Activated CD4-positive, alpha-beta memory T cell treated with anti-CD3 and anti-CD28 coated beads for 36 hours (primary cell): Measurements from ENCODE around the gene MAML3. TPM values are rescaled to one million over a fixed set of nuclear protein-coding genes. Genes with fewer than 3 reads are reported as not detected.

Experiments
- CTCF ChIA-PET: fragments of 350-600 bp; sonication (Branson Sonifier 250); formaldehyde crosslinking; loops from one replicate; lab custom pipeline; 2021; ENCODE audit warnings: antibody characterized with exemption, inconsistent platforms; lab: Charles Lee
- POLR2A ChIA-PET: fragments of 350-600 bp; sonication (Branson Sonifier 250); formaldehyde crosslinking; loops from one replicate; lab custom pipeline; 2021; ENCODE audit warnings: antibody characterized with exemption; lab: Charles Lee
- DNase-seq: peaks from one replicate; pipeline ENCODE4 v3.0.0-alpha.2; 2020
- H3K27ac Mint-ChIP-seq: one replicate; pipeline ENCODE4 v1.8.0; 2021; ENCODE audit warnings: mixed read lengths
- H3K27me3 Mint-ChIP-seq: one replicate; pipeline ENCODE4 v1.8.0; 2021; ENCODE audit warnings: mixed read lengths
- H3K36me3 Mint-ChIP-seq: one replicate; pipeline ENCODE4 v1.8.0; 2021; ENCODE audit warnings: mixed read lengths
- H3K4me1 Mint-ChIP-seq: one replicate; pipeline ENCODE4 v1.8.0; 2021; ENCODE audit warnings: low read depth, mixed read lengths
- H3K4me3 Mint-ChIP-seq: one replicate; pipeline ENCODE4 v1.8.0; 2021; ENCODE audit warnings: mild to moderate bottlenecking, mixed read lengths
- H3K9me3 Mint-ChIP-seq: one replicate; pipeline ENCODE4 v1.8.0; 2021; ENCODE audit warnings: mixed read lengths
- intact Hi-C: fragments of 100-400 bp; cut with micrococcal nuclease; formaldehyde crosslinking; loops from one replicate; pipeline ENCODE4 v1.15.1; 2023
- total RNA-seq, 2 experiments: library from RNA; stranded (reverse); gene quantifications; one replicate each; pipeline ENCODE4 v1.2.3, GENCODE V29; 2021

MAML3 gene
- total RNA-seq, 2 experiments from 2014 or later: 0.51 to 0.76 TPM

DNA sequence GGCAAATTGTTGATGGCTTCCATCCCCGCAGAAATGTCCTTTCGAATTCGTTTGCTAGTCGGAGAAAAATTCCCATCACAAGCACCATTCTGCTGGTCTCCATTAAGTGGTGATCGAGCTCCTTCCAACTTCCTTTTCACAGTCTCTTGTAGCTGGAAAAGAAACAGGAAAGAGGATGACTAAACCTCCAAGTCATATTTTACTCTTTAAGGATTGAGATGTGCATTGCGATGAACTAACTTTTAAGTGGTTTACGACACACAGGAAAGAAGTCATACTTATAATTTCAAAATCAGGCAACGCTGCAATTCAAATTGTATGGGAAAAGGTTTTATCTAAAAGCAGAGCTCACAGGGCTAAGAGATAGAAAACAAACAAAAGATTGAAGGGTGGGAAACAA, 263.2 kb downstream of the MAML3 start:
- Mint-ChIP-seq H3K4me1 (peaks cover 2% of the 10 kb centered on the region), H3K27ac (no peak overlapping the region), H3K27me3 (no peaks in the 10 kb centered on the region), H3K36me3 (no peaks in the 10 kb centered on the region), H3K4me3 (no peak overlapping the region), H3K9me3 (no peaks in the 10 kb centered on the region)
- DNase-seq: no peak
- ChIA-PET POLR2A (no interaction called here), CTCF (no interaction called here)
- intact Hi-C loops: no loop called here

DNA sequence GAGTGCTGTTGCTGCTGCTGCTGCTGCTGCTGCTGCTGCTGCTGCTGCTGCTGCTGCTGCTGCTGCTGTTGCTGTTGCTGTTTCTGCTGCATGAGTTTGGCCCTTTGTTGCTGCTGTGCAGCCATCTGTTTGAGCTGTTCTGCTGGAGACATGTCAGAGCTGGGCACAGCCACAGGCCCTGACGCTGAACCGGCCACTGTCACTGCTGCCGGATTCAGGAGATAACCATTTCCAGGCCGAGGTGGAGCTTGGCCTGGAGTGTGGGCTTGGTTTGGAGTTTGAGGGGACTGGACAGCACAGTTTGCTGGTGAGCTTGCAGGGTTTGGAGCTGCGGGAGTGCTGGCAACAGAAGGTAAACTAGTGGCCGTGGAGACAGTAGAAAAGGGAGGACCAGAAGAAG, 264.1 kb downstream of the MAML3 start:
- Mint-ChIP-seq H3K27ac (no peak overlapping the region), H3K36me3 (no peaks in the 10 kb centered on the region), H3K4me1 (peaks cover 2% of the 10 kb centered on the region), H3K27me3 (no peaks in the 10 kb centered on the region), H3K9me3 (no peaks in the 10 kb centered on the region), H3K4me3 (no peak overlapping the region)
- no peak for DNase-seq
- intact Hi-C loops: no loop called here
- CTCF ChIA-PET: no interaction called here
- POLR2A ChIA-PET: no interaction called here

DNA sequence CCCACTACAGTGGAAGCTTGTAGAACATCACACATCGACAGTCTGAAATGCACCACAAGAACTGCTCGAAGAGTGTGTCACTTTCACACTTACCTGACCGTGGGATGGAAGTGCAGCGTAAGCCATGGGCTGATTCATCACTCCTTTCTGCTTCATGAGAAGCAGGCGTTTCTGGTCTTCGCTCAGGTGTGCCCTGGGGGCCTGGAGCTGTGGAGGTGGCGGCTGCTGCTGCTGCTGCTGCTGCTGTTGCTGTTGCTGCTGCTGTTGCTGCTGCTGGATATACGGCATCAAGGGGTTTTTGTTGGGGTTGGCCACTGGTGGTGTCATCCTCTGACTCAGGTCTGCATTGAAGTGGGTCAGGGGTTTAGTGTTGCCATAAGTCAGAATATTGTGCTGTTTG, 264.7 kb downstream of the MAML3 start:
- no peaks in the 10 kb centered on the region for H3K36me3 Mint-ChIP-seq
- no peak overlapping the region for H3K4me3 Mint-ChIP-seq
- peak; percentile 20 for DNase-seq
- intact Hi-C loops: no loop called here
- CTCF ChIA-PET: no interaction called here
- H3K27ac Mint-ChIP-seq: no peak overlapping the region
- POLR2A ChIA-PET: interaction anchor here (1.1 kb wide), 1 partner anchor 20 kb away, joined by 3 read pairs; no protein-coding TSS in a partner anchor
- peaks cover 2% of the 10 kb centered on the region for H3K4me1 Mint-ChIP-seq
- H3K9me3 Mint-ChIP-seq: no peaks in the 10 kb centered on the region
- H3K27me3 Mint-ChIP-seq: no peaks in the 10 kb centered on the region

DNA sequence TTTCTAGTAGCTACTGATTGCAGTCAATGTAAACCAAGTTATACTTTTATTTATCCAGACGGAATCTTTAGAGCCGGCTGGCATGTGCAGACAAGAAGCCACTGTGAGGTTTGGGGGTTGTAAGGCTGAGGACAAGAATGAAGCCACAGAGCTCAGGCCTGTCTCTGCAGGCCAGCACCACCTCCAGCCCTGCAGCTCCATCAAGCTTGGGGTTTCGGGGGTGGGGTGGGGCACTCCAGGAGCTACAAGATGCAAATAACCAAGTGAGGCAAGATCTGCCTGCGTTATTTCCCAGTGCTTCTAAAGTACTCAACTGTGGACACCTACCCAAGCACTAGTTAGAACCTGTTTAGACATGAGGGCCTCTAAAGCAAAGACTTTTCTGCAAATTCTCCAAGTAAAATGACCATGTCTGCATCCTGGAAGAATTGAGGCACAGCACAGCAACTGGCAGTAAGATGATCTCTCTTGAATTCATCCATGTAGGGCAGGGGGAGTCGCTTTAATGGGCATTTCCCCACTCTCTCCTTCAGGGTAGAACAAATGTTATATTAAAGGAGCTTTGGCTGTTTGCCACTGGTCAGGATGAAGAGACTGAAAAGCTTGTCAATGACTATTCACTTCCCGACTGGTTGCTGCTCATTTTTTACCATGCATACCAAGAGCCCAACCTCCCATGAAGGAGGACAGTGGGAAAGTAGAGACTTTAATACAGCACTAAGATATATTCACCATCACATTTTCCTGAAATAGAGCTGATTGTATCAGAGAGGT, 265.8 kb downstream of the MAML3 start:
- intact Hi-C loops: no loop called here
- no peaks in the 10 kb centered on the region for H3K27me3 Mint-ChIP-seq
- H3K27ac Mint-ChIP-seq: no peak overlapping the region
- H3K36me3 Mint-ChIP-seq: no peaks in the 10 kb centered on the region
- H3K4me1 Mint-ChIP-seq: peaks cover 2% of the 10 kb centered on the region
- no peak for DNase-seq
- H3K9me3 Mint-ChIP-seq: no peaks in the 10 kb centered on the region
- ChIA-PET POLR2A (interaction anchor here (0.9 to 1.1 kb wide), 2 partner anchors 21 to 78 kb away, joined by 3 to 4 read pairs; no protein-coding TSS in a partner anchor), CTCF (no interaction called here)
- H3K4me3 Mint-ChIP-seq: no peak overlapping the region

DNA sequence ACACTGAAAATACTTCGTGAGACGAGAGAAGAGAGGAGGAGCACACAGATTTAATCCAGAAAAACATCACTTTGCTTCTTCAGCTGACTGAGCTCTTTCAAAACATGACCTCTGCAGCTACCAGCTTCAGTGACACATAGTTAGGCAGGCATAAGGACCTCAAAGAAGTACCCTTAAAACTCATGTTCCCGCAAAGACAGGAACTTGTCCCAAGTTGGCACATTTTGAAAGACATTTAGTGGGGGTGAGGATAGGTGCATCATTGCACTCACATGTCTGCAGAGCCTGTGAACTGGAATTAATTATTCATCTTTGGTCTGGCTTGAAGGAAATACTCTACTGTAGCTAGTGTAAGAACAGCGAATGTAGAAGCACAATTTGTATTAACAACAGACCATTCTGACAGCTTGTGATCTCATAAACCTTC, 266.6 kb downstream of the MAML3 start:
- Mint-ChIP-seq H3K36me3 (no peaks in the 10 kb centered on the region), H3K27me3 (no peaks in the 10 kb centered on the region), H3K27ac (no peak overlapping the region), H3K4me1 (peaks cover 2% of the 10 kb centered on the region), H3K9me3 (no peaks in the 10 kb centered on the region), H3K4me3 (no peak overlapping the region)
- intact Hi-C loops: no loop called here
- no peak for DNase-seq
- ChIA-PET CTCF (no interaction called here), POLR2A (interaction anchor here (0.5 kb wide), 1 partner anchor 453 kb away, joined by 5 read pairs; no protein-coding TSS in a partner anchor)

DNA sequence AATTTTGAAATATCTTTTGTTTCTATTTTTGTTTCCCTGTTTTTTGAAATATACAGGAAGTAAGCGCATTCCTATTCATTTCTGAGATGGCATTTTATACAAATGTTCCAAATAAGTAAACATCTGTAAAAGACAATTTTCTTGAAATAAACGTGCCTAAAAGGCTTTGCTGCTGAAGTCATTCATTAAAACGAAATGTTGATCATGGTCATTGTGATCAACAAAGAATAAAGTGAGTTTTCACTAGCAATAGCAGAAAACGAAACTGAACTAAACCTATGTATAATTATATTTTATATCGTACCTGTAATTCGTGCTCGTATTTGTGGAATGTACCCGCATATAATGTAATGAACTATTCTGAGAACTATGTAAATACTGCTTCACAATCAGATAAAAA, 267.2 kb downstream of the MAML3 start:
- CTCF ChIA-PET: no interaction called here

DNA sequence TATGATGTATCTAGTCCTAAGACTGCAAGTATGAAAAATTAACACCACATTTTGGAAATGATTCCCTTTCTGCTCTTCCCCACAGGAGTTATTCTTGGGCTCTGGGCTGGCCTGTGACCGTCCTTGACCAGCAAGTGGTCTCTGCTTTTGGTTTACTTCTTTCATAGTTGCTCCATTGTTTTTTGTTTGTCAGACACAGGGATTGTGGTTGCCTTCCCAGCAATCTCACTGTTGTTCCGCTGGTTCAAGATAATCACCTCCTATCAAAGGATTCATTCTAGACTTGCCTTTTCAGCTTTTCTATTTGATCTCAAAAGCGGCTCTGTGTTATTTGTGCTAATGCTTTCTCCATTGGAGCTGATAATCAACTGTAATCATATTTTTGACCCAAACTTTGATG, 269.5 kb downstream of the MAML3 start:
- intact Hi-C loops: no loop called here
- Mint-ChIP-seq H3K4me1 (peaks cover 1% of the 10 kb centered on the region), H3K27me3 (no peaks in the 10 kb centered on the region), H3K4me3 (no peak overlapping the region), H3K36me3 (no peaks in the 10 kb centered on the region), H3K27ac (no peak overlapping the region), H3K9me3 (no peaks in the 10 kb centered on the region)
- CTCF ChIA-PET: no interaction called here
- no peak for DNase-seq
- POLR2A ChIA-PET: no interaction called here

More for the DNA sequence above, 267.2 kb downstream of the MAML3 start:
- no peak overlapping the region for H3K27ac Mint-ChIP-seq
- no peak for DNase-seq
- POLR2A ChIA-PET: no interaction called here
- H3K36me3 Mint-ChIP-seq: no peaks in the 10 kb centered on the region
- H3K9me3 Mint-ChIP-seq: no peaks in the 10 kb centered on the region
- intact Hi-C loops: no loop called here
- H3K4me1 Mint-ChIP-seq: peaks cover 2% of the 10 kb centered on the region
- no peak overlapping the region for H3K4me3 Mint-ChIP-seq
- no peaks in the 10 kb centered on the region for H3K27me3 Mint-ChIP-seq

DNA sequence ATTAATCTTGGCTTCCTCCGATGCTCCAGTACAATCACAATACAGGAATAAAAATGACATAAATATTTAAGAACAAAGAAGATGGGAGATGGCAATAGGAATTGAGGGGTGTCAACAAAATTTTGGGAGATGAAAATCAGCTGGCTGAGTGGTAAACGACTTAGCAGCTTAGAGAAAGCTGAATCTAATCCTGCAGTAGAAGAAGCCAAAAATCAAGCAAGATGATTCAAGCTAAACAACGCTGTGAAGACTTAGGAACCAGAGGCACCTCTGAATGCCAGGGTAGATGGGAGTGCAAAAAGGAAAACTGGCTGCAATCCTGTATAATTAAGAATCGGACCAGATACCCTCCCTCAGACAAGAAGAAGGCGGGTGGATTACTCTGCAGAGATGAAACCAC, 273.1 kb downstream of the MAML3 start:
- ChIA-PET POLR2A (no interaction called here), CTCF (no interaction called here)
- Mint-ChIP-seq H3K27ac (no peak overlapping the region), H3K4me1 (no peaks in the 10 kb centered on the region), H3K27me3 (no peaks in the 10 kb centered on the region), H3K4me3 (no peak overlapping the region), H3K36me3 (no peaks in the 10 kb centered on the region), H3K9me3 (no peaks in the 10 kb centered on the region)
- no peak for DNase-seq
- intact Hi-C loops: no loop called here

DNA sequence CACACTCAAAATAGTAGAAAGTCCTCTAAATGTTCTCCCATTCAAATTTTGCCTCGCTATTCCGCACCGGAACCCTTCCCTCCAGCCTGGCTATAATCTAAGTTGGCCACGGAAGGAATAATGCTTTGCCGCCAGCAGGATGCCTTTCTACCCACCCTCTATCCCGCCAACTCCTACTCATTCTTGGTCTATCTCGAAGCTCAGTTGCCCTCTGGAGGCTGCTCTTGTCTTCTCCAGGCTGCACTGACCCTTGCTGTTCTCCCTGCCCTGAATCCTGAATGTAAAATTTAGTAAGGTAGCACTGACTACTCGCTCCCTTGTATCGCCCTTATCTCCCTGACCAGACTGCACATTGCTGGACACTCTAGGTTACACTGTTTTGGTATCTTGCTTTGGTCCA, 275.9 kb downstream of the MAML3 start:
- DNase-seq: no peak
- Mint-ChIP-seq H3K4me3 (no peak overlapping the region), H3K9me3 (no peaks in the 10 kb centered on the region), H3K36me3 (no peaks in the 10 kb centered on the region), H3K27me3 (no peaks in the 10 kb centered on the region), H3K4me1 (peaks cover 3% of the 10 kb centered on the region), H3K27ac (no peak overlapping the region)
- CTCF ChIA-PET: no interaction called here
- POLR2A ChIA-PET: no interaction called here
- intact Hi-C loops: no loop called here

DNA sequence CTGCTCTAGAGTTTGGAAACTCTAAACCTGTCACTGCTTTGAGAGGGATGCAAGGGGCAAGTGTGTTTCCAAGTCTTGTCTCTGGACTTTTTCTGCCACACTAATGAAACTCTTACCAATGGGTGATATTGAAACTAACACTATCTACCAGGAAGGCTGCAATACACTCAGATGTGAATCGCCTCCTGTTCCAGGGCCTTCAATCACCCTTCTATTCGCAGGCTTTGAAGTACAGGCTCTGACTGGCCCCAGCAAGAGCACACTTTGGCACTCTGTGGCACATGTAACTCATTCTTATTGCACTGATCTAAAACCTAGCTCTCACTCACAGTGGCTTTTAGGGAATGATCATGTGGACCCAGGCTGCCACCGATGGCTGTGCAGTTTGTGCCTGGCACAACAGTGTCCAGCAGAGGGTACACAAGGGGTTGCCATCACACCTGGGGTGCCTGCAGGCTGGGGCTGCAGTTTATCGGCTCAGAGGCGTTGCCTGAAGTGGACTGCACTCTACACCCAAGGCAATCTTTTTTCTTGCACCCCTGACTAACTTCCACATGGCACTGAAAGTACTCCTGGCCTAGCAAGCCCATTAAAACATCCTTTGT, 277.5 kb downstream of the MAML3 start:
- POLR2A ChIA-PET: no interaction called here
- Mint-ChIP-seq H3K36me3 (no peaks in the 10 kb centered on the region), H3K27me3 (peaks cover 4% of the 10 kb centered on the region), H3K9me3 (no peaks in the 10 kb centered on the region), H3K27ac (no peak overlapping the region), H3K4me1 (peaks cover 7% of the 10 kb centered on the region), H3K4me3 (no peak overlapping the region)
- no peak for DNase-seq
- CTCF ChIA-PET: no interaction called here
- intact Hi-C loops: no loop called here

DNA sequence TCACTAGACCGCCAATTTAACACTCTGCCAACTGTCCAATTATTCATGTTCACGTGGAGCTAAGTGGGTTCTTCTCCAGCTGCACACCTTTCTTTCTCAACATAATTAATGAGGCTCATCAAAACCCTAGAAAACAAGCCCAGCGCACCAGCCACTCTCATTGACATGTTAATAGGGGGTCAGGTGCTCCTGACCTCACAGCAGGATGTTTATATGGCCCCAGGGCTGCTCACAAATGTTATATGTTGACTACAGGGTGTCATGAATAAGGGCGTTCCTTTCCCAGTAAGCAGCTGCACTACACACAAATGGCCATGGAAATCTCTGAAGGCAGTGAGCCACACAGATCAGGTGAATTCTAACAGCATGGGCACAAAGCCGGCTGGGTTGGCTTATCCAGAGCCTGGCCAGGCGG, 278.6 kb downstream of the MAML3 start:
- peaks cover 7% of the 10 kb centered on the region for H3K4me1 Mint-ChIP-seq
- ChIA-PET POLR2A (no interaction called here), CTCF (no interaction called here)
- H3K27me3 Mint-ChIP-seq: peaks cover 4% of the 10 kb centered on the region
- DNase-seq: no peak
- no peaks in the 10 kb centered on the region for H3K9me3 Mint-ChIP-seq
- no peaks in the 10 kb centered on the region for H3K36me3 Mint-ChIP-seq
- H3K27ac Mint-ChIP-seq: no peak overlapping the region
- no peak overlapping the region for H3K4me3 Mint-ChIP-seq
- intact Hi-C loops: no loop called here

DNA sequence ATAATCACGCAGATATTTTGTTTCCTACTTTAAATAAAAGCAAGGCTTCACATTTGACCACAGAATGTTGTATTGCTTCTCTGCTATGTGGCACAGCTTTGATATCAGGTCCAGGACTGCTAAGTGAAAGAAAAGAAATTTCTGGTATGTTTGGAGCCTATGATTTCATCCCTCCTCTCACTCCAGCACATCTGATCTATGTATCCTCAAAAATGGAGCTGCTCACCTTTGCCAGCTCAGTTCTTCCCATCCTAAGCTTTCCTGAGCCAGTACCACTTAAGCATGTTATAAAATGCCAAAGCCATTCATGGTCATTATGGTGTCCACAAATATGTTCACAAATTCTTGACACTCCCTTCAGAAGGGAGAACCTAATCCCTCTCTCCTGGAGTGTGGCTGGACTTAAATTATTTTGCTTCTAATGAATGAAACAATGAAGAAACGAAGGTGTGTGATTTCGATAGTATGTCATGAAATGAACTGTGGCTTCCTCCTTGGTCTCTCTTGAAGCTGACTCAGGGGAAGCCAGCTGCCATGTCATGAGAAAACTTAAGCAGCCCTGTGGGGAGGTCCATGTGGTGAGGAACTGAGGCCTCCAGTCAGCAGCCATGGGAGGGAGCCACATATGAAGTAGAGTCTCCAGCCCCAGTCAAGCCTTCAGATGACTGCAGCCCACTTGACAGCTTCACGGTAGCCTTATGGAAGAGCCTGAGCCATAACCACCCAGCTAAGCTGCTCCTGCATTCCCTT, 280.7 kb downstream of the MAML3 start:
- peaks cover 7% of the 10 kb centered on the region for H3K4me1 Mint-ChIP-seq
- no peaks in the 10 kb centered on the region for H3K36me3 Mint-ChIP-seq
- H3K9me3 Mint-ChIP-seq: no peaks in the 10 kb centered on the region
- ChIA-PET POLR2A (no interaction called here), CTCF (no interaction called here)
- intact Hi-C loops: no loop called here
- peak; percentile 32 for DNase-seq
- no peak overlapping the region for H3K27ac Mint-ChIP-seq
- no peak overlapping the region for H3K4me3 Mint-ChIP-seq
- peaks cover 4% of the 10 kb centered on the region for H3K27me3 Mint-ChIP-seq
